ENCODE measurements around the gene TNS2. TPM values are rescaled to one million over a fixed set of nuclear protein-coding genes. Genes with fewer than 3 reads are reported as not detected.

TNS2 gene, protein sequence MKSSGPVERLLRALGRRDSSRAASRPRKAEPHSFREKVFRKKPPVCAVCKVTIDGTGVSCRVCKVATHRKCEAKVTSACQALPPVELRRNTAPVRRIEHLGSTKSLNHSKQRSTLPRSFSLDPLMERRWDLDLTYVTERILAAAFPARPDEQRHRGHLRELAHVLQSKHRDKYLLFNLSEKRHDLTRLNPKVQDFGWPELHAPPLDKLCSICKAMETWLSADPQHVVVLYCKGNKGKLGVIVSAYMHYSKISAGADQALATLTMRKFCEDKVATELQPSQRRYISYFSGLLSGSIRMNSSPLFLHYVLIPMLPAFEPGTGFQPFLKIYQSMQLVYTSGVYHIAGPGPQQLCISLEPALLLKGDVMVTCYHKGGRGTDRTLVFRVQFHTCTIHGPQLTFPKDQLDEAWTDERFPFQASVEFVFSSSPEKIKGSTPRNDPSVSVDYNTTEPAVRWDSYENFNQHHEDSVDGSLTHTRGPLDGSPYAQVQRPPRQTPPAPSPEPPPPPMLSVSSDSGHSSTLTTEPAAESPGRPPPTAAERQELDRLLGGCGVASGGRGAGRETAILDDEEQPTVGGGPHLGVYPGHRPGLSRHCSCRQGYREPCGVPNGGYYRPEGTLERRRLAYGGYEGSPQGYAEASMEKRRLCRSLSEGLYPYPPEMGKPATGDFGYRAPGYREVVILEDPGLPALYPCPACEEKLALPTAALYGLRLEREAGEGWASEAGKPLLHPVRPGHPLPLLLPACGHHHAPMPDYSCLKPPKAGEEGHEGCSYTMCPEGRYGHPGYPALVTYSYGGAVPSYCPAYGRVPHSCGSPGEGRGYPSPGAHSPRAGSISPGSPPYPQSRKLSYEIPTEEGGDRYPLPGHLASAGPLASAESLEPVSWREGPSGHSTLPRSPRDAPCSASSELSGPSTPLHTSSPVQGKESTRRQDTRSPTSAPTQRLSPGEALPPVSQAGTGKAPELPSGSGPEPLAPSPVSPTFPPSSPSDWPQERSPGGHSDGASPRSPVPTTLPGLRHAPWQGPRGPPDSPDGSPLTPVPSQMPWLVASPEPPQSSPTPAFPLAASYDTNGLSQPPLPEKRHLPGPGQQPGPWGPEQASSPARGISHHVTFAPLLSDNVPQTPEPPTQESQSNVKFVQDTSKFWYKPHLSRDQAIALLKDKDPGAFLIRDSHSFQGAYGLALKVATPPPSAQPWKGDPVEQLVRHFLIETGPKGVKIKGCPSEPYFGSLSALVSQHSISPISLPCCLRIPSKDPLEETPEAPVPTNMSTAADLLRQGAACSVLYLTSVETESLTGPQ (N-terminal part only)
- total RNA-seq (100 to 1,000 TPM in 1 of 2 donors, 10 to 100 TPM in 1; 23.1 to 117 TPM), polyA plus RNA-seq (ENCODE audit: insufficient read length in 2 of 2) (100 to 1,000 TPM; 102 to 142 TPM)
- long read RNA-seq, donor 1, full-length matches to known transcripts, result 5 of 5 reads
- long read RNA-seq, donor 1, partial matches to known transcripts, result 0 of 5 reads
- long read RNA-seq, donor 1, other reads (novel, unspliced or antisense), result 0 of 5 reads
- long read RNA-seq, donor 2, partial matches to known transcripts, result 0 of 3 reads
- long read RNA-seq, donor 2, other reads (novel, unspliced or antisense), result 0 of 3 reads
- long read RNA-seq, donor 3, partial matches to known transcripts, result 0 of 2 reads
- long read RNA-seq, donor 3, other reads (novel, unspliced or antisense), result 0 of 2 reads
- long read RNA-seq, donor 4, partial matches to known transcripts, result 18 of 25 reads
- long read RNA-seq, donor 4, other reads (novel, unspliced or antisense), result 0 of 25 reads

DNA sequence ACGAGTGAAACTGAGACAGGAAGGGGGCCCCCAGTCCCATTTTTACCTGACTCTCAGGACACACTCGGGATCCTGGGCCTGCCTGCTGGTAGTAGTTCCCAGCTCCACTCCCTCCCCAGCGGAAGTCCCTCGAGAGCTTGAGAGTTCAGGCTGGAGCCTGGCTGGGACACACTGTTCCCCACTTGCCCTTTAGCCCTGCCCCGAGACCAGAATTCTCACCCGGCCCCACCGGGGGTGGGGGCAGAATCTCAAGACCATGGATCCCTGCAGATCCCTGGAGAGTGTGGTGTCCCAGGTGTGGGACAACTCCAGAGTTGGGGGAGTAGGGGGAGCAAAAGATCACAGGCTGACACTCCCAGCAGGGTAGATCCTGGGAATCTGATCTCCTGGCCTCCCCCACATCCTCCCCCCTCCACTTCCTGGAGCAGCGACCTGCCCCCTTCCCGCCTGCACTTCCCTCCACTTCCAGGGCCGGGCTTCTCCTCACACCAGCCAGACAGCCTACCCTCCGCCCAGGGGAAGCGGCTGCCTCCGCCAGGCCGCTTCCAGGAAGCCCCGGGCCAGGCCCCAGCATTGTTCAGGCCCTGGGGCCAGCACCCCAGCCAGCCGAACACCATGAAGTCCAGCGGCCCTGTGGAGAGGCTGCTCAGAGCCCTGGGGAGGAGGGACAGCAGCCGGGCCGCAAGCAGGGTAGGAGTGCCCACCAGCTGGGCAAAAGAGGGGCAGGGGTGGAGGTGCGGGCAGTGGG is at the start of gene TNS2:
TSS of gene TNS2 (plus strand) at position 495 of the 748 bp plus-strand sequence. CDS start at position 616, 121 bp downstream.
- Histone ChIP-seq H3K4me1 (ENCODE audit: control insufficient read depth, insufficient read depth, low read length) (peaks cover 93% of the 10 kb centered on the region), H3K27ac (ENCODE audit: low read depth, low read length) (peak within 1 kb of the TSS; percentile 96), H3K36me3 (ENCODE audit: control insufficient read depth, insufficient read depth, low read length) (peaks cover 26% of the 10 kb centered on the region), H3K9me3 (ENCODE audit: control insufficient read depth, insufficient read depth, low read length) (no peaks in the 10 kb centered on the region), H3K27me3 (ENCODE audit: control insufficient read depth, insufficient read depth, low read length) (no peaks in the 10 kb centered on the region), H3K4me3 (ENCODE audit: low read depth, low read length) (peak within 1 kb of the TSS; percentile 51)
- 33% methylated on average over 15 of the region's 20 CpGs for WGBS (ENCODE audit: insufficient coverage)
- DNase-seq (ENCODE audit: low read depth in 4 of 6, low spot score in 6 of 6), result peak in 1 of 6 donors; percentile 64

DNA sequence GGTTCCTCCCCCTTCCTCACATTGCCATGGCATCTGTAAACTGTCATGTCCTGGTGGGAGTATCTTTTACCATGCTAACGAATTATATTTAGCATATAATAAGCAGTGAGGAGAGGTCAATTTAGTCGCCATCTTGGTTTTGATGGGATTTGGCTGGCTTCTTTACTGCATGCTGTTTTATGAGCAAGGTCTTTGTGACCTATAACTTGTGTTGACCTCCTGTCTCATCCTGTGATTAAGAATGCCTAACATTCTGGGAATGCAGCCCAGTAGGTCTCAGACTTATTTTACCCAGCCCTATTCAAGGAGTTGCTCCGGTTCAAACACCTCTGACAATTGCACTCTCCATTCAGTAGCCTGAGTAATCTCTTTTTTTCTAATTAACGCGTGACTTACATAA is 45.7 kb upstream of the TNS2 start:
- Histone ChIP-seq H3K4me1 (ENCODE audit: control insufficient read depth, insufficient read depth, low read length) (peaks cover 19% of the 10 kb centered on the region), H3K27me3 (ENCODE audit: control insufficient read depth, insufficient read depth, low read length) (peaks cover 2% of the 10 kb centered on the region), H3K9me3 (ENCODE audit: control insufficient read depth, insufficient read depth, low read length) (no peaks in the 10 kb centered on the region), H3K27ac (ENCODE audit: low read depth, low read length) (no peak overlapping the region), H3K36me3 (ENCODE audit: control insufficient read depth, insufficient read depth, low read length) (peaks cover 3% of the 10 kb centered on the region), H3K4me3 (ENCODE audit: low read depth, low read length) (no peak overlapping the region)
- no peak for DNase-seq (ENCODE audit: low read depth in 4 of 6, low spot score in 6 of 6)
- WGBS (ENCODE audit: insufficient coverage), result 36% methylated on average over 3 of the region's 5 CpGs

DNA sequence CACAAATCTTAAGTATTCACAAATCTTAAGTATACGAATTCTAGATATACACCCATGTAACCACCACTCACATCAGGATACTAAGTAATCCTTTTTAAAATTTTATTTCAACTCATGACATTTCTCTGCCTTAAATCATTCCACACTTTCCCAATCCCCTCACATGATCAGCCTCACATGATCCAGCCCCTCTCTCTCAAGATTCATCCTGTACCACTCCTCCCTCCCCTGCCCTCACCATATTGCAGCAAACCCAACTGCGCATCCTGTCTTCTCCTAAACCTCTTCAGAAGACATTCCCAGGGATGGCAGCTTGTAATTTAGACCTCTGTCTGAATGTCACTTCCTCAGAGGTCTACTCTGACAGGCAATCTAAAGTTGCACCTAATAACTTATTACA is 45.3 kb upstream of the TNS2 start:
- 67% methylated on average over 2 of the region's 2 CpGs for whole genome bisulfite sequencing (ENCODE audit: insufficient coverage)
- peak in 1 of 6 donors; percentile 8 for DNase-seq (ENCODE audit: low read depth in 4 of 6, low spot score in 6 of 6)
- peaks cover 20% of the 10 kb centered on the region for H3K4me1 ChIP-seq (ENCODE audit: control insufficient read depth, insufficient read depth, low read length)
- no peaks in the 10 kb centered on the region for H3K9me3 ChIP-seq (ENCODE audit: control insufficient read depth, insufficient read depth, low read length)
- H3K4me3 ChIP-seq (ENCODE audit: low read depth, low read length), result no peak overlapping the region
- no peak overlapping the region for H3K27ac ChIP-seq (ENCODE audit: low read depth, low read length)
- H3K27me3 ChIP-seq (ENCODE audit: control insufficient read depth, insufficient read depth, low read length), result peaks cover 2% of the 10 kb centered on the region
- H3K36me3 ChIP-seq (ENCODE audit: control insufficient read depth, insufficient read depth, low read length), result peaks cover 3% of the 10 kb centered on the region

DNA sequence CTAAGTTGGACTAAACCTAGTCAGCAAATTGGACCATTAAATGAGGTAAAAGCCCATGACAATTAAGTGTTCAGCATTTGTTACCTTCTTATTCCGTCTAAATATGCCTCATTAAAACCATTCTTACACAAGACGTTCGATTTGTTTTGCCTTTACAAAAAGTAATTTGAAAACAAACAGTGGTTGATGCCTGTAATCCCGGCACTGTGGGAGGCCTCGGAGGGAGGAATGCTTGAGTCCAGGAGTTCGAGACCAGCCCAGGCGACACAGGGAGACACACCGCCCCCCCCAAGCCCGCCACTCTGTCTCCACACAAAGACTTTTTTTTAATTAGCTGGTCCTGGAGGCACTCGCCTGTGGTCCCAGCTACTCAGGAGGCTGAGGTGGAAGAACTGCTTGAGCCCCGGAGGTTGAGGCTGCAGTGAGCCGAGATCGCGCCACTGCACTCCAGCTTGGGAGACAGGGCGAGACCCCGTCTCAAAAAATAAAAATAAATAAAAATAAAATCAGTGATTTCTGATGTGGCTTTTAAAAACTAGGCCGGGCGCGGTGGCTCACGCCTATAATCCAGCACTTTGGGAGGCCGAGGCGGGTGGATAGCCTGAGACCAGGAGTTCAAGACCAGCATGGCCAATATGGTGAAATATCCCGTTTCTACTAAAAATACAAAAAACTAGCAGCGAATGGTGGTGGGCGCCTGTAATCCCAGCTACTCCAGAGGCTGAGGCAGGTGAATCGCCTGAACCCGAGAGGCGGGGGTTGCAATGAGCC is 44.5 kb upstream of the TNS2 start:
- H3K9me3 ChIP-seq (ENCODE audit: control insufficient read depth, insufficient read depth, low read length), result no peaks in the 10 kb centered on the region
- H3K36me3 ChIP-seq (ENCODE audit: control insufficient read depth, insufficient read depth, low read length), result peaks cover 3% of the 10 kb centered on the region
- H3K4me1 ChIP-seq (ENCODE audit: control insufficient read depth, insufficient read depth, low read length), result peaks cover 20% of the 10 kb centered on the region
- WGBS (ENCODE audit: insufficient coverage), result 5% methylated on average over 14 of the region's 28 CpGs
- peak overlapping the region; percentile 99 for H3K4me3 ChIP-seq (ENCODE audit: low read depth, low read length)
- peak overlapping the region; percentile 96 for H3K27ac ChIP-seq (ENCODE audit: low read depth, low read length)
- peak in 2 of 6 donors; percentile 21 to 26 for DNase-seq (ENCODE audit: low read depth in 4 of 6, low spot score in 6 of 6)
- no peaks in the 10 kb centered on the region for H3K27me3 ChIP-seq (ENCODE audit: control insufficient read depth, insufficient read depth, low read length)

DNA sequence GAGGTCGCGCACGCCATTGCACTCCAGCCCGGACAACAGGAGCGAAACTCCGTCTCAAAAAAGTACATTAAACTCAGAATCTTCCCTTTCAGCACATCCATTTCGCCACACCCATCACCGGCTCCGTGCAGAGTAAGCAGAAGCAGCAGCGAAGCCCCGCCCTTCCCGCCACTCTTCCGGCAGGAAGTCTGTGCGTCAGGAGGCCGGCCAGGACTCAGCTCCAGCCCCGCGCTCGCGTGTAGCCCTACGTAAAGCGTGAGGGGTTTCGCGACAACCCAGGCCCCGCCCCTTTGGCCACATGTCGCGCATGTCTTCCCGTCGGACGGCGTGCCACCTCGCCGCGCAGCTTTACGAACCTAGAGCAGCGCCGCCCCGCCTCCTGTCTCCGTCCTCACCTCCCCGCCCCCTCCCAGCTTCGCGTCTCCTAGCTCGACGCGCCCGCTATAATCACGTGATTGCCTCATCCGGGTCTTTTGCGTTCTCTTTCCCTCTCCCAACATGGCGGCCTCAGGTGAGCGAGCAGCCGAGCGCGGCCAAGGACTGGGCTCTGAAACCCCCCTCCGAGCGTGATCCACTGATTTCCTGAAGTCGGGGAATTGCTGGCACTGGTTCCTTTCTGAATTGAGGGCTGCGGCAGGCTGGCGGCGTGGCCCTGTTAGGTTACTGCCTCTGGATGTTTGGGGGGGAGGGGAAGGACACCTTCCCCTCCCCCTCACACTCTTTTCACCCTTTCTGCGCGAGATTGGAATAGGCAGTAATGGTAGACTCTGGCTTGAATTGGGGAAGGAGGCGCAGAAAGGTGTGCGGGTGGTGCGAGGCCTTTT is 43.7 kb upstream of the TNS2 start, which contains the start of gene EIF4B:
TSS of gene EIF4B (plus strand) at position 471 of the 824 bp plus-strand sequence. CDS start at position 499, 28 bp downstream.
- WGBS (ENCODE audit: insufficient coverage), result 0% methylated on average over 52 of the region's 64 CpGs
- Histone ChIP-seq H3K36me3 (ENCODE audit: control insufficient read depth, insufficient read depth, low read length) (peaks cover 3% of the 10 kb centered on the region), H3K4me1 (ENCODE audit: control insufficient read depth, insufficient read depth, low read length) (peaks cover 20% of the 10 kb centered on the region), H3K27ac (ENCODE audit: low read depth, low read length) (peak within 1 kb of the TSS; percentile 96), H3K9me3 (ENCODE audit: control insufficient read depth, insufficient read depth, low read length) (no peaks in the 10 kb centered on the region), H3K27me3 (ENCODE audit: control insufficient read depth, insufficient read depth, low read length) (no peaks in the 10 kb centered on the region), H3K4me3 (ENCODE audit: low read depth, low read length) (peak within 1 kb of the TSS; percentile 99)
- DNase-seq (ENCODE audit: low read depth in 4 of 6, low spot score in 6 of 6), result peak; percentile 95 to 100 (median 99)

- H3K9me3 ChIP-seq (ENCODE audit: control insufficient read depth, insufficient read depth, low read length), result no peaks in the 10 kb centered on the region
- DNase-seq (ENCODE audit: low read depth in 4 of 6, low spot score in 6 of 6), result peak in 4 of 6 donors; percentile 38 to 92 (median 70)
- peak overlapping the region; percentile 99 for H3K4me3 ChIP-seq (ENCODE audit: low read depth, low read length)
- 0% methylated on average over 34 of the region's 38 CpGs for WGBS (ENCODE audit: insufficient coverage)
- peak overlapping the region; percentile 96 for H3K27ac ChIP-seq (ENCODE audit: low read depth, low read length)
- H3K36me3 ChIP-seq (ENCODE audit: control insufficient read depth, insufficient read depth, low read length), result peaks cover 3% of the 10 kb centered on the region
- peaks cover 20% of the 10 kb centered on the region for H3K4me1 ChIP-seq (ENCODE audit: control insufficient read depth, insufficient read depth, low read length)
- H3K27me3 ChIP-seq (ENCODE audit: control insufficient read depth, insufficient read depth, low read length), result no peaks in the 10 kb centered on the region
Observed at GRCh38 chr12:53006810-53007309, 43.0 kb upstream of the TNS2 start.

DNA sequence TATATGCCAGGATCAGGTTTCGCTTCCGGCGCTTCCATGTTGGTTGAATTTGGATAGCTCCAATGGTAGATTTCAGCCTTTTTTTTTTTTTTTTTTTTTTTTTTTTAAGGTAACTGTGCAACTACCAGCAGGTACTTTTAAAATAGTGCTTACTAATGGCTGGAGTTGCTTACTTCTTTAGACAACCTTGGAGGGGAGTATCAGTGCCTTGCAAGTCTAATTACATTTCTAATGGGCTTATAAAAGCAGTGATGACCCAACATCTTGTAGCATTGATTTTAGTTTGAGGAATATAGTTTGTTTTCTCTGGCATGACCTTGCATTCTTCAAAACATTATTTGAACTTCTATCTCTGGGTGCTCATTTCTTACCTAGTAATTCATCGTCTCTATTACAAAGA is 42.5 kb upstream of the TNS2 start:
- H3K4me1 ChIP-seq (ENCODE audit: control insufficient read depth, insufficient read depth, low read length), result peaks cover 20% of the 10 kb centered on the region
- no CpG with 5 or more reads among the region's 4 CpGs for WGBS (ENCODE audit: insufficient coverage)

More for the DNA sequence above, 42.5 kb upstream of the TNS2 start:
- Histone ChIP-seq H3K27me3 (ENCODE audit: control insufficient read depth, insufficient read depth, low read length) (no peaks in the 10 kb centered on the region), H3K36me3 (ENCODE audit: control insufficient read depth, insufficient read depth, low read length) (peaks cover 3% of the 10 kb centered on the region), H3K27ac (ENCODE audit: low read depth, low read length) (no peak overlapping the region), H3K9me3 (ENCODE audit: control insufficient read depth, insufficient read depth, low read length) (no peaks in the 10 kb centered on the region), H3K4me3 (ENCODE audit: low read depth, low read length) (peak overlapping the region; percentile 99)
- no peak for DNase-seq (ENCODE audit: low read depth in 4 of 6, low spot score in 6 of 6)
